Stimulated activated CD8-positive, alpha-beta memory T cell treated with anti-CD3 and anti-CD28 coated beads, Interleukin-2, amount 100 ng/mL, for 48 hours (primary cell): ENCODE measurements around the gene ARIH2.
"Not testable (repeated sequence)": the region's sequence is repeated elsewhere in the genome, so short reads cannot be mapped to it uniquely, and the experiment has no call there.

Experiments
- DNase-seq, 2 donors: peaks; one replicate each; pipeline ENCODE4 v3.0.0-alpha.2; 2020; ENCODE audit warnings: low read depth in 2 of 2

Gene ARIH2

DNA sequence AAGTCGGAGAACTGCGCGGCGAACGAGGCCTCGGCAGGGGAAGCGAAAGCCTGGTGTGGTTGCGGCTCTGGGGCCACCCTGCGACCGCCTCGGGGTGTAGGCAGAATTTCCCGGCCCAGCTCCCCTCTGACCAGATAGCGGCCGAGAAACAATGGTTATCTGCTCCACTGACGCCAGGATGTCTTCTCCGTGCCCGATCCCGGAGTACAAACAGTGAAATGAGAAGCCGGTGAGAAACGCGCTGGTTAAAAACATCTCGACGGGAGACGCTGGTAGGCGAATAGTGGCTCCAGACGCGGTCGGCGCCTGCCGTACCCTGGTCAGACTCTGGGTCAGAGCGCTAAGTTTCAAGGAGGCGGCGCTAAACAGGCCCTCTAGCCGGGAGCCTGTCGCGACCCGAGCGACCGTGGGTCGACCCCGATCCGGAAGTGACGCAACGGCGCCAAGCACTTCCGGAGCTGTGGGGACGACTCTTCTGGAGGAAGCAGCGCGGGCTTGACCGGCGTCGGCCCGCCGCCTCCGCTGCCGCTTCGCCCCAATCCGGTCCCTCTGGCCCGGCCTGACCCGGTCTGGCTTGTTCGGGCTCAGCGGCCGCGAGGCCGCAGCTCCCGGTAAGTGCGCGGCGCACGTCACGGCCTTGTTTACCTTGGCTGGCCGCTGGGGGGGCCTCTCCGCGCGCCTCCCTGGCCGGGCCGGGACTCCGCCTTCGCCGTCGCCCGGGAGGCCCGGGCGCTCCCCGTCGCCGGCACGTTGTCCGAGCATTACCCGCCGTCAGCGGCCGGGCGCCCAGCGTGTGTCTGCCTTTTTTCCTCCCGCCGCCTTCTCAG lies at the start of gene ARIH2:
ARIH2 (plus strand) TSS at position 455 of the 827 bp plus-strand sequence. CDS start 8,717 bp downstream, outside the sequence.
- DNase-seq: peak; percentile 88 to 90

DNA sequence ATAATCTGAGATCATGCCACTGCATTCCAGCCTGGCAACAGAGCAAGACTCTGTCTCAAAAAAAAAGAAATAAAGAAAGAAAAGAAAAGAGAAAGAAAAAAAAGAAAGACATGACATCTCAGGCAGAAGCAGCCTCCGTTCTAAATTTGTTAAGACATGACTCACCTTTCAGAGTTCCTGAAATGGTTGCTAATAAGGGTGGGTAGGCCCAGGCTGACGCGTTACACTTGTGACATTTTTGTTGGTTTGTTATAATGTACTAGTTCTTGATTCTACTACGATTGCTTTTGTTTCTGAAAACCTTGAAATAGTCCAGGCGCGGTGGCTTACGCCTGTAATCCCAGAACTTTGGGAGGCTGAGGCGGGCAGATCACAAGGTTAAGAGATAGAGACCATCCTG lies 41.0 kb upstream of the ARIH2 start:
- DNase-seq: no peak

DNA sequence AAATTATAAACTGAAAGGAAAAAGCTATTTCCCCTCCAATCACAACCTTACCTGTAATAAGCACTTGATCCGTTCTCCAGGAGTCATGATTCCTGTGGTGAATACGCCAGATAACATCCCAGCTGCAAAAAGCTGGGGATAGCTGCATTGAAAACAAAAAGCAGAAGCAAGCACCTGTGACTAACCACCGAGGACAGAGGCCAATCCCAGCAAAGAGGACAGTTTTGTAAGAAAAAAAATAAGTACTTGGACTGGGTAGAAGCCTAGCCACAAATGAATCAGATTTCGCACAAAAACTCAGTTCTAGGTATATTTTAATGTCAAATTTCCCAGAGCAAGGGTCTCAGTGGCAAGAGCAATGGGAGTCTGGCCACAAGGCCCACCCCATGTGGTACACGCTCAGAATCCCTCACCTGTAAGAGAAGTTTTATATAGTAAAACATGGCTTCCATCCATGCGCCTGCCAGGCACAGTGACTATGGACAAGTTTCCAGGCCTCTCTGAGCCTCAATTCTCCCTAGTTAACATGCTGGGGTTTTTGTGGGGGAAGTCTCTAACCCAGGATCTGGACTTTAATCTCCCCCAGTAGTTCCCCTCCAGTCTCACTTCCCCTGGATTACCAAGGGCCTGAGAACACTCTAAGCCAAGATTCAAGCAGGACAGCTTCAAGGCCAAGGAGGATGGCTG lies 39.2 kb upstream of the ARIH2 start:
- no peak for DNase-seq

DNA sequence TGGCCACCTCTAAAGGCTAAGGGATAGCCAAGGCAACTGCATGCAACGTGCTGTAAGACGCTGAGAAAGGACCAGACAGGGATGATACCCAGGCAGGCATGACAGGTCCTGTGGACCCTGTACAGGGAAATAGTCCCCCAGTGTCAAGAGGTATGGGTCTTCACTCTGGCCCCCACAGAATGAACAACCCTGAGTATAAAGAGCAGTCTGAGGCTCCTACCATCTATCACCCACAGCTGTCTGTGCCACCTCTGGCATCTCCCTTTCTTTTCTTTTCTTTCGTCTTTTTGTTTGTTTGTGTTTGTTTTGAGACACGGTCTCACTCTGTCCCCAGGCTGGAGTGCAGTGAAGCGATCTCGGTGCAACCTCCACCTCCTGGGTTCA lies 38.7 kb upstream of the ARIH2 start:
- DNase-seq: no peak

DNA sequence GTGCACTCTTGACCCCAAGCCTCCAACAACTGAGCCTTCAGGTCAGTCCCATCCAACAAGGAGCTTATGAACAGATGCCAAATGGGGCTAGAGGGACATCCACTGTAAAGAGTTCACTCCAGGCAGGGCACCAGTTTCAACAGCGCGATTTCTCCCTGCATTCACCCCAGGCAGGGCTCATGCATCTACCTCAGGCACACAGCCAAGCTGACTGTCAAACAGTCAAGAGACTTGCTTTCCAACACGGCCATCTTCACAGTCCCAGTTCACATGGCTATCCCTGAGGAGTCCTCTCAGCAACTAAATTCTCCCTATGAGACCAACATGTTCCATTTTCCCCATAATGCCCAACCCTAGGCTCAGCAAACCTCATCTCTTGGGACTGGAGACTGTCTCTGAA lies 37.6 kb upstream of the ARIH2 start:
- no peak for DNase-seq

DNA sequence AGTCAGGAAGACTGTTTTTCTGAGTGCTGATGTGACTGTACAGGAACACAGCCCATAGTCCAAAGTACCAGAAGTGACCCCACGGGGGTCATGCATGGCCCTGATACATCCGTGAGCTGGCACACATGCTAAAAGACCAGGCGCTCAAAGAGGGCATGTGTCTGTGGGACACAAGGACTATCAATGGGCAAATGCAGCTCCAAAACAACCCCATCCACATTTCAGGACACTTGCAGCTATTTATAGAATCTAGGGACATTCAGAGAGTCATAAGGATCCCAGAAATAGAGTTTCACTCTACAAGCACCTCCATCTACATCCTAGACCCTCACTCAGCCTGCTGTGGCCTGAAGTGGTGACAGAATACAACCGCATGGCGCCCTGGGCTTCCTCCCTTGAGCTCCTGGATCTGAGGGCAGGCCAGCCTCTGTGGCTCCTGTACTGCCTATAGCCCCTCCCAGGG lies 37.0 kb upstream of the ARIH2 start:
- no peak for DNase-seq

DNA sequence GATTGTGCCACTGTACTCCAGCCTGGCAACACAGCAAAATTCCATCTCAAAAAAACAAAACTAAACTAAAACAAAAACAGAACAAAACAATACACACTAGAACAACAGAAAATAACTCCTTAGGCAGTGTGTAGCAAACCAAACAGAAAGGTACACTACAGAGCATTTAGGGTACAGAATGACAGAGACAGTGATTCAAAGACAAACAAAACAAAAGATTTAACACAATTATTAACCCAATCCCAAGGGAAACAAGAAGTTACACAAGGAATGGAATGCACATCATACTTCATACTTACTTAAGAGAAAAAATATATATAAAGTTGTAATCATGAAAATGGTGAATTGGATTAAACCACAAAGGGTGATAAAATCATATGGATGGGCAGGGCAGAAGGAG lies 32.9 kb upstream of the ARIH2 start:
- DNase-seq: no peak

DNA sequence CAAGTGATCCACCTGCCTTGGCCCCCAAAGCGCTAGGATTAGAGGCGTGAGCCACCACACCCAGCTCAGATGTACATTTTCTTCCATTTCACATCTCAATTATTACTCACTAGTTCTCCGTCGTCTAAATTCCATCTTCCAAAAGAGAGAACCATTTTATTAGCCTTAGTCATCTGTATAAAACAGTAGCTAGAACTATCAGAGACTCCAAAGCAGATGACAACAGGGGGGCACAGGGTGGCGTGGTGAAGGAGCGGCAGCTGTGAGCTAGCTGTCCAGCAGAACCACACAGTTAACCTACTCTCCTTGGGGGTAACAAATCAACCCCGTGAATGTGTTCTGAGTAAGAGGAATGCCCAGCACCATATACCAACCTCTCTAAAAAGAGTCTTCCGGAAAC lies 27.0 kb upstream of the ARIH2 start:
- no peak for DNase-seq

DNA sequence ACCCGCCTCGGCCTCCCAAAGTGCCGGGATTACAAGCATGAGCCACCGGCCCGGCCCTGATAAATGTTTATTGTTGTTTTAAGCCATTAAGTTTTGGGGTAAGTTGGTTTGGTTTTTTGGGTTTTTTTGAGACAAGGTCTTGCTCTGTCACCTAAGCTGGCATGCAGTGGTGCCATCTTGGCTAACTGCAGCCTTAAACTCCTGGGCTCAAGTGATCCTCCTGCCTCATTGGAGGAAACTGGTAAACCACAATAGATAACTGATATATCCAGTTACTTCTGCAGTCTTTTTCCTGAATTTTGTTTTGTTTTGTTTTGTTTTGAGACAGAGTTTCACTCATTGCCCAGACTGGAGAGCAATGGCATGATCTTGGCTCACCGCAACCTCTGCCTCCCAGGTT lies 24.1 kb upstream of the ARIH2 start:
- no peak for DNase-seq

DNA sequence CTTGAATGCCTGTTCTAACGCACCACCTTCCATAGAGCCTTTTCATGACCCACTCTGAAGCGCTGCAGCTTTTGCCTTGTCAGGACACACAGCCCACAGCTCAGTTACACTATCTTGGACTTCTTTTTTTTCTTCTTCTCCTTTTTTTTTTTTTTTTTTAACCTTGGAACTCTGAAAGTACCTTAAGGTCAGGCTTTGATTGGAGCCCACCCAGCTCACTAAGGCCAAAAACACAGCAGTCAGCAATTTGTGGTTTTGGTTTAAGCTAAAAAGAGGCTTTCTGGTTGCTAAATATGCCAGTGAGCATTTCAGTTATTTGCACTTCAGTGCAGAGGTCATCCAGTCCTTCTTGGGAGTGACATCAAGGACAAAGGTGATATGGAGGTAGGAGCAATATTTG lies 21.7 kb upstream of the ARIH2 start:
- no peak for DNase-seq

DNA sequence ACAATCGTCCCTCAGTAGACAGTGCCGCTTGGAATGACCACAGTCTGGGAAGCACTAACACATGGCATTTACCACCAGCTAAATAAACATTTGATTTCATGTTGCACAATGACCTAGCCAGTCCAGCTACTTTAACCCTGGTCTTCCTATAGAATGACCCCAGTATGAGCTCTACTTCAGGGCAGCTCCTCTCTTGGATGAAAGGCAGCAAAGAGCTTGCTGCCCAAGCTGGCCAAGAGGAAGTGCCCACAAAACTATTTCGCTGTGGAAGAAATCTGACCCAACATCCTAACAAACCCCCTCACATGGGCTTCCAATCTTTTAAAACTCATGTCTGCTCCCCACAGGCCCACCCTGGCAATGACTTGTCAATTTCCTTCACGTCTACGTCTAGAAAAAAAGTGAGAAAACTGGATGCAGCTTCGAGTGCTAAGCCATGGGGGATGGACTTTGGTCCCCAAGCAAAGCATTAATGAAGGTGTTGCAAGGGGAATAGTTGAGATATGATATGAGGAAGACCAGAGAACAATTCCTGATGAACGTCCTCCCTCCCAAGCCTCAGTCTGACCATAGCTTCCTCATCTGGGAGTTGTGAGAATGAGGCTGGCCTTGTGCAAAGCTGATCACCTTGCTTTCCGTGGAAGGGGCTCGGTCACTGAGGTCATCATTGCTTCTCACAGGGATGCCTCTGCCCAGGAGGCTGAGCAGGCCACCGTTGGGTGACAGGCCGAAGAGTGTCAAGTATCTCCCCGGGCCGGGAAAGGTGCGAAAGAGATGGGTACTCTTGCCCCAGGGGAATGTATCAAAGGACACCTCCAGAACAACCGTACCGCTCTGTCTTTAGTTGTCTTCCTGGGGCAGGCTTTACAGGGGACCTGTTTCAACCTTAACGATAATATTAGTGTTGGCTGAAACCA lies 20.9 kb upstream of the ARIH2 start:
- DNase-seq: no peak

DNA sequence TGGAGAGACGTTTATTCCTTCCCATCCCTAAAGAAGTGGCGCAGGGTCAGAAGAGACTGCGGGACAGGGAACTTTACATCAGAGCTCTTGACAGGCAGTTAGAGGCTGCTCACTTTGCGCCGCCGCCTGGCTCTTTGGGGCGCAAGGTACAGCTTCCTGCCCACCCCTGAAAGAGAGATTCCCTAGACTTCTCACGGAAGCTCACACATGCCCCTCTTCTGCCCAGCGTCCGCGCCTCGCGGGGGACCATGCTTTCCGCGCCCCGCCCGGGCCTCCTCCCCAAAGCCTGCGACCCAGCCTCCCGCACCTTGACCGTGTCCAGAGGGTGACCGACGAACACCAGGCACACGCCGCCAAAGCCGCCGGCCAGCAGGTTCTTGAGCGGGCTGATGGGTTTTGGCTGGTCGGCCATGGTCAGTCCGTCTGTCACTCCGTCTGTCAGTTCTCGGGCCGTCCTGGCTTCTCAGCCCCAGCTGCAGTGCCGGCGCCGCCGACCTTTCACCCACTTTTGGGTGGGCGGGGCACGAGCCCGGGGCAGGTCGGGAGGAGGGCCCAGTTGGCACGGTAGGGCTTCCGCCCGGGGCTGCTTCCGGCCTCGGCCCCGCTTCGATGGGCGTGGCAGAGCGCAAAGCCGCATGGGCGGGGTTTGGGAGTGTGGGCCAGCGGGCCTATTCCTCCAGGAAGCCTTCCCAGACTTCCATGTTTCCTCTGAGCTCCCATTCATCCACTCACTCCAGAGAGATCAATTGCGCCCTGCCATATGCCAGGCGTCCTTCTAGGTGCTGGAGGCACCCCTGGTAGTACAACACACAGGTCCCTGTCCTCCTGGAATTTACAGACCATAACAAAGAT lies 20.0 kb upstream of the ARIH2 start, which contains the start of gene SLC25A20:
SLC25A20 (minus strand) TSS at position 500 of the 852 bp plus-strand sequence; CDS start at position 412, 88 bp downstream.
- DNase-seq: peak; percentile 90

DNA sequence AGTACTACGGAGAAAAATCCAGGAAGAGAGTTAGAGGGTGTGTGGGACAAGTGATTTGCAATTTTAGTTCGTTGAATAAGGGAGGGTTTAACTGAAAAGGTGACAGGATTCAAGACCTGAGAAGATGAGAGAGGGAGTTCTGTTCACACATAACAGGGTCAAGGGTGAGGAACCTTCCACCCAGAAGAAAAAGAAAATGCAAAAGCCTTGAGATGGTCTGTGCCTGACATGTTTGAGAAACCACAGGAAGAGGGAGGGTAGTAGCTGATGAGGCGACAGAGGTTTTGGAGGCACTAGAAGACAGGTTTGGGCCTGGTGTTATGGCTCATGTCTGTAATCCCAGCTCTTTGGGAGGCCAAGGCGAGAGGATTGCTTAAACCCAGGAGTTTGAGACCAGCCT lies 19.4 kb upstream of the ARIH2 start:
- DNase-seq: no peak

DNA sequence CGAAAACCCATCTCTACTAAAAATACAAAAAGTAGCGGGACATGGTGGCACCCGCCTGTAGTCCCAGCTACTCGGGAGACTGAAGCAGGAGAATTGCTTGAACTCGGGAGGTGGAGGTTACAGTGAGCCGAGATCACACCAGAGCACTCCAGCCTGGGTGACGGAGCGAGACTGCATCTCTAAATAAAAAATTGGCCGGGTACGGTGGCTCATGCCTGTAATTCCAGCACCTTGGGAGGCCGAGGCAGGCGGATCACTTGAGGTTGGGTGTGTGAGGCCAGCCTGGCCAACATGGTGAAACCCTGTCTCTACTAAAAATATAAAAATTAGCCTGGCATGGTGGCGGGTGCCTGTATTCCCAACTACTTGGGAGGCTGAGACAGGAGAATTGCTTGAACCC lies 11.6 kb upstream of the ARIH2 start:
- not testable (repeated sequence) for DNase-seq

DNA sequence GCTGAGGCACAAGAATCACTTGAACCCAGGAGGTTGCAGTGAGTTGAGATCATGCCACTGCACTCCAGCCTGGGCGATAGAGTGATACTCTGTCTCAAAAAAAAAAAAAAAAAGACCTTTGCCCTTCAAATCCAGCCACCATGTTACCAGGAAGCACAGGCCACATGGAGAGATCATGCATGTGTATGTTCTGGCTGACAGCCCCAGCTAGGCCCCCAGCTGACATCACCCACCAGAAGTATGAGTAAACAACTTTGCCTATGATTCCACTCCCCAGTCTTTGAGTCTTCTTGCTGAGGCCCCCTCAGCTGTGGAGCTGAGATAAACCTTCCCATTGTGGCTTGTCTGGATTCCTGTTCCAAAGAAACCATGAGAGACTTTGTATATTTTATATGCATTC lies 3.3 kb upstream of the ARIH2 start:
- DNase-seq: no peak

DNA sequence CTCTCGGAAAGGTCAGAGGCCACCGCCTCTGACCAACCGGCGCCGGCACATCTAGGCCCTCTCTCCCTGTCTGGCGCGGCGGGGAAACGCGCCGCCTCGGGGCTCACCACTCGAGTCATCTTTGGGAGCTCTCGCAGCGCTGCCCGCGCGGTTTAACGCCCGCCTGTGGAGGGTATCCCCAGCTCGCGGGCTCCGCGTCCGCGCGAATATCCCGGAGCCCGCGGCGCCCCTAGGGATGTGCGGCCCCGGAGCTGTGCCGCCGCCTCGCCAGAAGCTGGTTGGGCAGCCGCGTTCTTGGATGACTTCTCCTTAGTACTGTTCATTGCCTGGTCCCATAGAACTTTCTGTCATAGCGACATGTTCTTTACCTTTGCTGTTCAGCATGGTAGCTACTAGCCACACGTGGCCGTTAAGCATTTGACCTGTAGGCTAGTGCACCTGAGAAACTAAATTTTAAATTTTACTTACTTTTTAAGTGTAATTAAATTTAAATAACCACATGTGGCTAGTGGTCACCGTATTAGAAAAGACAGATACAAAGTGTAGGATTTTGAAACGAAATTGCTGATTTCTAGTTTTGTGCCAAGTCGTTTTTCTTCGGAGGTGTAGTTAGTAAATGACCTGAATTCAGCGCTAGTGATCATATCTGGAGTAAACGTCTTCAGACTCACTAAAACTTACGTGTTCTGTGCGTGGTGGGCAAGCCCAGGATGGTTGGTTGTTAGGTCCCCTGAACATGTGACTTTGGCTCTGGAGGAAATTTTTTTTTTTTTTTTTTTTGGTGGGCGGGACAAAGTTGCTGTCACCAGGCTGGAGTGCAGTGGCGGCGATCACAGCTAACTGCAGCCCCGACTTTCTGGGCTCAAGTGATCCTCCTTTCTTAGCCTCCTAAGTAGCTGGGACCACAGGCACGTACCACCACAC lies 835 bp downstream of the ARIH2 start:
- peak; percentile 36 to 49 for DNase-seq

DNA sequence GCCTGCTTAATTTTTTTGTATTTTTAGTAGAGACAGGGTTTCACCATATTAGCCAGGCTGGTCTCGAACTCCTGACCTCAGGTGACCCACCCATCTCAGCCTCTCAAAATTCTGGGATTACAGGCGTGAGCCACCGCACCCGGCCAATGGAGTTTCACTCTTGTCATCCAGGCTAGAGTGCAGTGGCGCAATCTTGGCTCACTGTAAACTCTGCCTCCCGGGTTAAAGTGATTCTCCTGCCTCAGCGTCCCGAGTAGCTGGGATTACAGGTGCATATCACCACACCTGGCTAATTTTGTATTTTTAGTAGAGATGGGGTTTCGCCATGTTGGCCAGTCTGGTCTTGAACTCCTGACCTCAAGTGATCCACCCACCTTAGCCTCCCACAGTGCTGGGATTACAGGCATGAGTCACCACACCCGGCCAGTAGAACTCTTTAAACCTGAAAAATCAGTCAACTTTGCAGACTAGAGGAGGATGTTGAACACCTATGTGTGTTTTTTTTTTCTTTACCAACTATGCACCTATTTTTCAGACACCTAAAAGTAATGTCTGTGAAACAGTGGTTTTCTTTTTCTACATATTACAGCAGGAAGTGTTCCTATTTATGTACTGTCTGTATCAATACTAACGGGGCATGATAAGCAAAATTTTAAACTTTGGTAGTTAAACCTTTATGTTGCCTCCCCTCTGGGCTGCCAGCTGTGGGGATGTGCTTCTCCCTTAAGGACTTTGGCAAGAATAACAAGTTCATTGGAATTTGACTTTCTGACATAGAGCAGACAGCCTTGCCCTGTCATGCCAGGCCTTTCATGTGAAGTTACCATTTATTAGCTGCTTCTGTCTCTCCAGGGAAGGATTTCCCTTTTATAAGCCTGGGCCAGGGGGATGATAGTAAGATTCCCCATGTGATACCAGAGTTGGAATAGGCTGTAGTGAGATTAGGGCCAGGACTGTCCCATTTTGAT lies 8.1 kb downstream of the ARIH2 start:
- no peak for DNase-seq

DNA sequence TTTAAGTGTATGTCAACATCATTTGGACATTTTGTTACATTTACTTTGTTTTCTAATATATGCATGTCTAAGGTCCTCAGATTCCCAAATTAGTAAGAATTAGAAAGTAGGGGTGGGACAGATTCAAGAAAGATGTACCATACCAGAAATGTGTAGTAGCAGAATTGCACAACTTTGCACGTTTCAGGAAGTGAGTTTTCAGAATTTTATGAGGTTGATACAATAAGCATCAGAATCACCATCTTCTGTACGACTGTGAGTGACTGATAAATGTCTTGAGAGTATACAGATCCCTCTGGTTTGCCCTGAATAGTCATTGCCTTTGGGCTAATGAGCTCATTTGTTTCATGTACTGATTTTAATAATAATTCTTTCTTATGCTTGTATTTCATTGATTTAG lies 9.3 kb downstream of the ARIH2 start:
- DNase-seq: no peak

DNA sequence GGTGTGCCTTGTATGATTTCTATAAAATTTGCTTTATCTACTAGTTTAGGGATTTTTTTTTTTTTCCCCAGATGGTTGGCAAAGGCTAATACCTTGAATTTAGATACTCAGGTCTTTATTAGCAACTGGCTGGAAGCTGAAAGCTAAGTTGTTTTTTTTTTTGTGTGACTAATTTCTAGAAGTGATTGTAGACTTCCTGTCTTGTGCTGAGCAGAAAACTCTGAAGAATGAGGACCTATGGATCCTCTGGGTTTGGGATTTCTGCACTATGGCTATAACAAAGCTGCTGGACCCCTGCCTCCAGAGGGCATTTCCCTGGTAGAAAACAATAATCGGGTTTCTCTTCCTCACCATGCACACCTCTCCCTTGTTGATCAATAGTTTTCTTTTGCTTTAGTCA lies 10.0 kb downstream of the ARIH2 start:
- no peak for DNase-seq
